H9 (cell line): ENCODE data around the gene PDE3A. TPM values are rescaled to one million over a fixed set of nuclear protein-coding genes. Genes with fewer than 3 reads are reported as not detected.

ENCODE experiments used
- DNase-seq: peaks from one replicate; pipeline ENCODE4 v3.0.0-alpha.2; 2017
- H2AFZ ChIP-seq: one replicate; pipeline ENCODE4 v1.6.1; 2013; ENCODE audit warnings: mild to moderate bottlenecking, low read length, control low read depth, moderate library complexity
- H2AK5ac ChIP-seq: 2 replicates; pipeline ENCODE4 v1.6.1; 2013; ENCODE audit warnings: low read length, control low read depth, mixed read lengths; ENCODE audit not compliant: insufficient read length
- H2BK120ac ChIP-seq: one replicate; pipeline ENCODE4 v1.6.1; 2013; ENCODE audit warnings: low read depth, mild to moderate bottlenecking, low read length, control low read depth, inconsistent platforms; ENCODE audit not compliant: poor library complexity, severe bottlenecking
- H2BK12ac ChIP-seq: 2 replicates; pipeline ENCODE4 v1.6.1; 2013; ENCODE audit warnings: low read length, control low read depth, mixed read lengths, low read depth; ENCODE audit not compliant: insufficient read length
- H2BK15ac ChIP-seq: 2 replicates; pipeline ENCODE4 v1.6.1; 2013; ENCODE audit warnings: low read depth, low read length, control low read depth
- H2BK20ac ChIP-seq: one replicate; pipeline ENCODE4 v1.6.1; 2013; ENCODE audit warnings: low read depth, mild to moderate bottlenecking, low read length, control low read depth, inconsistent platforms; ENCODE audit not compliant: poor library complexity, severe bottlenecking
- H2BK5ac ChIP-seq: 2 replicates; pipeline ENCODE4 v1.6.1; 2013; ENCODE audit warnings: low read length, control low read depth, mixed read lengths; ENCODE audit not compliant: insufficient read length
- H3K14ac ChIP-seq: 2 replicates; pipeline ENCODE4 v1.6.1; 2013; ENCODE audit warnings: low read length, control low read depth; ENCODE audit not compliant: insufficient read depth
- H3K18ac ChIP-seq: 2 replicates; pipeline ENCODE4 v1.6.1; 2013; ENCODE audit warnings: low read depth, mild to moderate bottlenecking, mixed read lengths, low read length, control low read depth; ENCODE audit not compliant: insufficient read length
- H3K23ac ChIP-seq: 2 replicates; pipeline ENCODE4 v1.6.1; 2013; ENCODE audit warnings: low read length, control low read depth, mixed read lengths, low read depth; ENCODE audit not compliant: insufficient read length
- H3K23me2 ChIP-seq: 2 replicates; pipeline ENCODE4 v1.6.1; 2013; ENCODE audit warnings: low read depth, mild to moderate bottlenecking, mixed read lengths, low read length, control low read depth; ENCODE audit not compliant: insufficient read length, poor library complexity, severe bottlenecking
- H3K27ac ChIP-seq: 2 replicates; pipeline ENCODE4 v1.5.1; 2013; ENCODE audit warnings: low read length, control low read depth, mixed read lengths, low read depth; ENCODE audit not compliant: insufficient read length
- H3K27me3 ChIP-seq: 2 replicates; pipeline ENCODE4 v1.6.1; 2013; ENCODE audit warnings: low read length, control low read depth, inconsistent platforms; ENCODE audit not compliant: insufficient read depth
- H3K4ac ChIP-seq: 2 replicates; pipeline ENCODE4 v1.6.1; 2013; ENCODE audit warnings: low read depth, mild to moderate bottlenecking, control low read depth, inconsistent platforms, low read length, moderate library complexity
- H3K4me1 ChIP-seq: 2 replicates; pipeline ENCODE4 v1.6.1; 2013; ENCODE audit warnings: low read length, control low read depth, inconsistent platforms; ENCODE audit not compliant: insufficient read depth
- H3K4me2 ChIP-seq: 2 replicates; pipeline ENCODE4 v1.6.1; 2013; ENCODE audit warnings: low read length, control low read depth, mixed read lengths; ENCODE audit not compliant: insufficient read length, insufficient read depth
- H3K56ac ChIP-seq: 2 replicates; pipeline ENCODE4 v1.6.1; 2013; ENCODE audit warnings: low read depth, mild to moderate bottlenecking, mixed read lengths, low read length, control low read depth; ENCODE audit not compliant: insufficient read length
- H3K79me1 ChIP-seq: 2 replicates; pipeline ENCODE4 v1.6.1; 2013; ENCODE audit warnings: low read depth, mild to moderate bottlenecking, moderate library complexity, low read length, control low read depth, inconsistent platforms; ENCODE audit not compliant: insufficient read depth, poor library complexity, severe bottlenecking
- H3K79me2 ChIP-seq: 2 replicates; pipeline ENCODE4 v1.6.1; 2013; ENCODE audit warnings: low read length, control low read depth, inconsistent platforms; ENCODE audit not compliant: insufficient read depth
- H3K9ac ChIP-seq: 2 replicates; pipeline ENCODE4 v1.6.1; 2013; ENCODE audit warnings: low read length, control low read depth, mixed read lengths; ENCODE audit not compliant: insufficient read length; ENCODE audit errors: extremely low read depth
- H3K9me3 ChIP-seq: one replicate; pipeline ENCODE4 v1.6.1; 2013; ENCODE audit warnings: low read depth, low read length, inconsistent platforms; ENCODE audit not compliant: control insufficient read depth
- H3T11ph ChIP-seq: one replicate; pipeline ENCODE4 v1.6.1; 2013; ENCODE audit warnings: mild to moderate bottlenecking, low read length, control low read depth, inconsistent platforms
- H4K20me1 ChIP-seq: one replicate; pipeline ENCODE4 v1.6.1; 2013; ENCODE audit not compliant: control insufficient read depth, insufficient read length, insufficient read depth
- H4K5ac ChIP-seq: 2 replicates; pipeline ENCODE4 v1.6.1; 2013; ENCODE audit warnings: low read depth, mild to moderate bottlenecking, mixed read lengths, low read length, control low read depth; ENCODE audit not compliant: insufficient read length
- H4K8ac ChIP-seq: replicated peaks from 2 replicates; pipeline ENCODE4 v1.6.1; 2013; ENCODE audit warnings: low read length, control low read depth, mixed read lengths, low read depth; ENCODE audit not compliant: insufficient read length
- H4K91ac ChIP-seq: 2 replicates; pipeline ENCODE4 v1.6.1; 2013; ENCODE audit warnings: low read depth, mild to moderate bottlenecking, moderate library complexity, mixed read lengths, low read length, control low read depth; ENCODE audit not compliant: insufficient read length
- H3K27ac Mint-ChIP-seq, 3 experiments: 2 replicates in 2 of 3; 3 replicates in 1 of 3; pipeline ENCODE4 v1.8.0; 2020 to 2021; ENCODE audit warnings: mixed read lengths in 3 of 3, mild to moderate bottlenecking in 1 of 3, moderate library complexity in 1 of 3
- H3K27me3 Mint-ChIP-seq: 2 replicates; pipeline ENCODE4 v1.8.0; 2021; ENCODE audit warnings: low read depth, mild to moderate bottlenecking, moderate library complexity, mixed read lengths
- H3K36me3 Mint-ChIP-seq, 3 experiments: 2 replicates in 2 of 3; 3 replicates in 1 of 3; pipeline ENCODE4 v1.8.0; 2020 to 2021; ENCODE audit warnings: low read depth in 3 of 3, mixed read lengths in 3 of 3; ENCODE audit not compliant: insufficient read depth in 1 of 3
- H3K4me1 Mint-ChIP-seq, 2 experiments: 2 replicates each; pipeline ENCODE4 v1.8.0; 2020; ENCODE audit warnings: mixed read lengths in 2 of 2
- H3K4me3 Mint-ChIP-seq, 2 experiments: 2 replicates in 1 of 2; 3 replicates in 1 of 2; pipeline ENCODE4 v1.8.0; 2020 to 2021; ENCODE audit warnings: mild to moderate bottlenecking in 2 of 2, mixed read lengths in 2 of 2, moderate library complexity in 1 of 2
- H3K9me3 Mint-ChIP-seq, 2 experiments: 2 replicates in 1 of 2; 3 replicates in 1 of 2; pipeline ENCODE4 v1.8.0; 2020; ENCODE audit warnings: mild to moderate bottlenecking in 2 of 2, mixed read lengths in 2 of 2, moderate library complexity in 1 of 2
- WGBS: extraction: QIAGEN DNeasy Blood & Tissue Kit; methylation state at CpG from one replicate; pipeline ENCODE4 v1.1.7; 2013; ENCODE audit warnings: missing lambda C conversion rate, low lambda C conversion rate, mixed read lengths; ENCODE audit not compliant: insufficient read length; ENCODE audit errors: extremely low coverage; 5-methylcytosine and 5-hydroxymethylcytosine counted together
- total RNA-seq: library from RNA; stranded (reverse); gene quantifications from 2 replicates; pipeline ENCODE4 v1.2.1, GENCODE V29; 2021
- TF ChIP-seq, protein P1 (sequence below): fragments of 200-600 bp; sonication (generic); conservative IDR thresholded peaks from 3 replicates; pipeline ENCODE4 v1.8.0; 2021; ENCODE audit warnings: antibody characterized with exemption, mild to moderate bottlenecking

PDE3A gene
- total RNA-seq, 1 experiment from 2014 or later, result 3.0 TPM

DNA sequence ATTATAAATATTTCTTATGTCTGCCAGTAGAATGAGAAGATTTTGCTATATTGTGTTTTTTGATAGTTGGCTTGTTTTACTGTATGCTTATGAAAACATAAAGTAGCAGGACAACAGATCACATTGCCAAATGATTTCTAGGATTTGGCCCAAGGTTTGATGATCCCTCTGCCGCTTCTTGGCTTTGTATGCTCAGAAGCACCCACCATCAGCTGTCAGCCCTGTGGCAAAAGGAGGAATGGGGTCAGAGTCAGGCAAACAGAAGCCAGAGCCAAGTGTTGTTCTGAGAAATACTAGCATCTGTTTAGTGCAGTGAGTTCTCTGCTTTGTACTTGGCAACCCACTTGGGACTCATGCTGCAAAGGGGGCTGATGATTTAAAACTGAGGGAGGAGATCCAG is 152.2 kb downstream of the PDE3A start:
- no peak for DNase-seq
- H3K27ac ChIP-seq, result no peak overlapping the region
- no peak overlapping the region for H2AK5ac ChIP-seq
- peaks cover 0 to 11% (median 10%) of the 10 kb centered on the region in 3 experiments; a peak in 2 of 7 replicates for H3K36me3 Mint-ChIP-seq
- no CpG with 5 or more reads among the region's 1 CpG for WGBS
- H2BK12ac ChIP-seq, result no peak overlapping the region
- peak overlapping the region in 1 of 3 experiments; percentile 42; a peak in 1 of 7 replicates for H3K27ac Mint-ChIP-seq
- no peak overlapping the region for H3K14ac ChIP-seq
- H3K23ac ChIP-seq, result no peak overlapping the region
- H4K5ac ChIP-seq, result no peak overlapping the region
- no peaks in the 10 kb centered on the region for H4K20me1 ChIP-seq
- H3K18ac ChIP-seq, result no peak overlapping the region
- H2BK15ac ChIP-seq, result no peak overlapping the region
- H3K4ac ChIP-seq, result no peak overlapping the region
- no peaks in the 10 kb centered on the region for H3K23me2 ChIP-seq
- no peaks in the 10 kb centered on the region for H3K79me1 ChIP-seq
- H3K27me3 ChIP-seq, result no peaks in the 10 kb centered on the region
- H3K27me3 Mint-ChIP-seq, result no peaks in the 10 kb centered on the region
- no peak overlapping the region for H2BK20ac ChIP-seq
- no peak overlapping the region for H3T11ph ChIP-seq
- H3K4me3 Mint-ChIP-seq, result no peak overlapping the region
- no peaks in the 10 kb centered on the region for H3K9me3 ChIP-seq
- H3K4me2 ChIP-seq, result no peak overlapping the region
- peaks cover 0 to 7% of the 10 kb centered on the region in 2 experiments; a peak in 4 of 5 replicates for H3K9me3 Mint-ChIP-seq
- peaks cover 2% of the 10 kb centered on the region; the same call in 1 of the 2 replicates for H3K4me1 ChIP-seq
- H3K79me2 ChIP-seq, result no peaks in the 10 kb centered on the region
- H3K4me1 Mint-ChIP-seq, result peaks cover 18 to 19% of the 10 kb centered on the region in 2 experiments
- H2BK5ac ChIP-seq, result no peak overlapping the region
- TF ChIP-seq, protein P1, sequence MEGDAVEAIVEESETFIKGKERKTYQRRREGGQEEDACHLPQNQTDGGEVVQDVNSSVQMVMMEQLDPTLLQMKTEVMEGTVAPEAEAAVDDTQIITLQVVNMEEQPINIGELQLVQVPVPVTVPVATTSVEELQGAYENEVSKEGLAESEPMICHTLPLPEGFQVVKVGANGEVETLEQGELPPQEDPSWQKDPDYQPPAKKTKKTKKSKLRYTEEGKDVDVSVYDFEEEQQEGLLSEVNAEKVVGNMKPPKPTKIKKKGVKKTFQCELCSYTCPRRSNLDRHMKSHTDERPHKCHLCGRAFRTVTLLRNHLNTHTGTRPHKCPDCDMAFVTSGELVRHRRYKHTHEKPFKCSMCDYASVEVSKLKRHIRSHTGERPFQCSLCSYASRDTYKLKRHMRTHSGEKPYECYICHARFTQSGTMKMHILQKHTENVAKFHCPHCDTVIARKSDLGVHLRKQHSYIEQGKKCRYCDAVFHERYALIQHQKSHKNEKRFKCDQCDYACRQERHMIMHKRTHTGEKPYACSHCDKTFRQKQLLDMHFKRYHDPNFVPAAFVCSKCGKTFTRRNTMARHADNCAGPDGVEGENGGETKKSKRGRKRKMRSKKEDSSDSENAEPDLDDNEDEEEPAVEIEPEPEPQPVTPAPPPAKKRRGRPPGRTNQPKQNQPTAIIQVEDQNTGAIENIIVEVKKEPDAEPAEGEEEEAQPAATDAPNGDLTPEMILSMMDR, result no peak
- no peak overlapping the region for H4K91ac ChIP-seq
- H4K8ac ChIP-seq, result no peak overlapping the region
- no peak overlapping the region for H2BK120ac ChIP-seq
- no peak overlapping the region for H3K9ac ChIP-seq
- no peak overlapping the region for H3K56ac ChIP-seq
- H2AFZ ChIP-seq, result no peak overlapping the region
